ENCODE measurements around the gene STRAP. TPM values are rescaled to one million over a fixed set of nuclear protein-coding genes. Genes with fewer than 3 reads are reported as not detected.
A peak's percentile ranks its signal among the peaks of the same experiment; 100 is the strongest.

STRAP gene
- total and polyA plus RNA-seq, 9 of the 15 experiments (the other 6 are each of a cell fraction or from before 2014, with no cell fraction given): 58.5 to 134 (median 89.5) TPM

GRCh38 chr12:15910864-15911721 lies 28.9 kb downstream of the STRAP start, which contains the start of gene DERA (continued):
- no peak for TF ChIP-seq ZC3H11A (IDR thresholded peaks at IDR 0.05; ENCODE audit: low read depth, low read length)
- no peak for TF ChIP-seq RHOXF2B (CRISPR knock-in tag; conservative IDR thresholded peaks at IDR 0.05)
- TF ChIP-seq STAT5A (IDR thresholded peaks at IDR 0.05; ENCODE audit: borderline replicate concordance, low read length): no peak
- no peak for TF ChIP-seq SFPQ (IDR thresholded peaks at IDR 0.05; ENCODE audit: low read depth, low read length)
- TF ChIP-seq ZNF583 (CRISPR knock-in tag; IDR thresholded peaks at IDR 0.05): no peak
- TF ChIP-seq RBFOX2 (IDR thresholded peaks at IDR 0.05; ENCODE audit: low read depth, low read length): peak; percentile 81
- no peak for TF ChIP-seq TAF1 (IDR thresholded peaks at IDR 0.05; ENCODE audit: control insufficient read depth, extremely low read depth, insufficient read depth, low read length, severe bottlenecking)
- TF ChIP-seq, protein P1, sequence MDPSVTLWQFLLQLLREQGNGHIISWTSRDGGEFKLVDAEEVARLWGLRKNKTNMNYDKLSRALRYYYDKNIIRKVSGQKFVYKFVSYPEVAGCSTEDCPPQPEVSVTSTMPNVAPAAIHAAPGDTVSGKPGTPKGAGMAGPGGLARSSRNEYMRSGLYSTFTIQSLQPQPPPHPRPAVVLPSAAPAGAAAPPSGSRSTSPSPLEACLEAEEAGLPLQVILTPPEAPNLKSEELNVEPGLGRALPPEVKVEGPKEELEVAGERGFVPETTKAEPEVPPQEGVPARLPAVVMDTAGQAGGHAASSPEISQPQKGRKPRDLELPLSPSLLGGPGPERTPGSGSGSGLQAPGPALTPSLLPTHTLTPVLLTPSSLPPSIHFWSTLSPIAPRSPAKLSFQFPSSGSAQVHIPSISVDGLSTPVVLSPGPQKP (CRISPR knock-in tag; IDR thresholded peaks at IDR 0.05): no peak
- no peak for TF ChIP-seq SMAD3 (CRISPR knock-in tag; conservative IDR thresholded peaks at IDR 0.05)
- TF ChIP-seq ZC3H4 (CRISPR knock-in tag; IDR thresholded peaks at IDR 0.05; ENCODE audit: borderline replicate concordance): no peak
- TF ChIP-seq BHLHE40 (IDR thresholded peaks at IDR 0.05; ENCODE audit: low read length): peak; percentile 13; the same call in 1 of the 2 replicates
- TF ChIP-seq RFX7 (CRISPR knock-in tag; IDR thresholded peaks at IDR 0.05): no peak
- TF ChIP-seq, protein P2, sequence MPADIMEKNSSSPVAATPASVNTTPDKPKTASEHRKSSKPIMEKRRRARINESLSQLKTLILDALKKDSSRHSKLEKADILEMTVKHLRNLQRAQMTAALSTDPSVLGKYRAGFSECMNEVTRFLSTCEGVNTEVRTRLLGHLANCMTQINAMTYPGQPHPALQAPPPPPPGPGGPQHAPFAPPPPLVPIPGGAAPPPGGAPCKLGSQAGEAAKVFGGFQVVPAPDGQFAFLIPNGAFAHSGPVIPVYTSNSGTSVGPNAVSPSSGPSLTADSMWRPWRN (IDR thresholded peaks at IDR 0.05; ENCODE audit: low read depth): no peak
- no peak for TF ChIP-seq SRSF9 (IDR thresholded peaks at IDR 0.05; ENCODE audit: borderline replicate concordance, low read depth, low read length)
- no peak for TF ChIP-seq ZNF280B (CRISPR knock-in tag; IDR thresholded peaks at IDR 0.05)
- no peak for TF ChIP-seq DNMT1 (IDR thresholded peaks at IDR 0.05)
- TF ChIP-seq SAFB (IDR thresholded peaks at IDR 0.05; ENCODE audit: borderline replicate concordance, low read depth, low read length): no peak
- TF ChIP-seq ZNF740 (CRISPR knock-in tag; IDR thresholded peaks at IDR 0.05): no peak
- no peak for TF ChIP-seq ZNF740 (tag; IDR thresholded peaks at IDR 0.05)
- TF ChIP-seq ZNF561 (CRISPR knock-in tag; conservative IDR thresholded peaks at IDR 0.05): no peak
- TF ChIP-seq, protein P3, sequence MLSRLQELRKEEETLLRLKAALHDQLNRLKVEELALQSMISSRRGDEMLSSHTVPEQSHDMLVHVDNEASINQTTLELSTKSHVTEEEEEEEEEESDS (CRISPR knock-in tag; IDR thresholded peaks at IDR 0.05): no peak
- TF ChIP-seq NFYB (IDR thresholded peaks at IDR 0.05; ENCODE audit: extremely low read depth, insufficient read length): no peak
